Articular chondrocyte of knee joint (primary cell): Measurements from ENCODE around the gene SYNPO2. TPM values are rescaled to one million over a fixed set of nuclear protein-coding genes. Genes with fewer than 3 reads are reported as not detected.

Experiments used
- total RNA-seq: library from RNA; depleted of rRNA; stranded (reverse); fragments of >200 nt; gene quantifications from 2 replicates; pipeline ENCODE4 v1.2.3, GENCODE V29; 2012

Gene SYNPO2
- total RNA-seq, result 4.2 and 6.4 TPM in 2 replicates

DNA sequence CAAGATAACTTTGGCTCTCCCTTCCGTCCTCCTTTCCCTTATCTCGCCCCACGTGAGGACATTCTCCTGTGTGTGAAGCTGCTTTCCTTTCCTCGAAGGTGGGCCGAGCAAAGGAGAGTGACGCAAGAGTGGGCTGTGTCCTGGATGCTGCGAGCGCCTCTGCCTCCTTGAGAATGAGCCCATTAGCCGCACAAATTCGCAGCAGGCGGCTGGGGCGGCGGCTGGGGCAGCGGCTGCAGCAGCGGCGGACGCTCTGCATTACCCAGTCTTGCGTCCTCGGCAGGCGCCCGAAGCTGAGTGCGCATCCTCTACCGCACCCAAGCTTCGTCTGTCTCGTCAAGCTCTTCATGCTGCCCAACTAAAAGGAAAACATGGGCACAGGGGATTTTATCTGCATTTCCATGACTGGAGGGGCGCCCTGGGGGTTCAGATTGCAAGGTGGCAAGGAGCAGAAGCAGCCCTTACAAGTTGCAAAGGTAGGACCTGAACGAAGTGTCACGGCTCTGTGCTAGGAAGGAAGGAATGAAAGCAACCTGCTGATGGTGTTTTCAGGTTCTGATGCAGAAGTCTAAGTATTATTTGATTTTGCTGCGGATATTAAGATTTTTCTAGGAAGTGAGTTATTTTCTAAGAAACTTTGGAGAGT, at the start of gene SYNPO2:
SYNPO2 (plus strand) TSS at position 189 of the 646 bp plus-strand sequence; CDS start at position 372, 183 bp downstream.

Other genes with a start within 250 kb of the SYNPO2 start
- gene METTL14, start 203.5 kb upstream of the SYNPO2 start, total RNA-seq, result 29.1 and 29.4 TPM in 2 replicates
- 134 and 179 TPM in 2 replicates for gene SEC24D, start 52.7 kb upstream of the SYNPO2 start, total RNA-seq
- not detected in 2 replicates for gene MYOZ2, start 247.0 kb downstream of the SYNPO2 start, total RNA-seq